IPS-11a (cell line): ENCODE measurements around the gene CPB1.
"Not testable (repeated sequence)": the region's sequence is repeated elsewhere in the genome, so short reads cannot be mapped to it uniquely, and the experiment has no call there.

Experiments
- H3K4me3 ChIP-seq: one replicate; pipeline ENCODE4 v1.5.1; 2013; ENCODE audit warnings: low read depth, low read length, control low read depth

The CPB1 gene

DNA sequence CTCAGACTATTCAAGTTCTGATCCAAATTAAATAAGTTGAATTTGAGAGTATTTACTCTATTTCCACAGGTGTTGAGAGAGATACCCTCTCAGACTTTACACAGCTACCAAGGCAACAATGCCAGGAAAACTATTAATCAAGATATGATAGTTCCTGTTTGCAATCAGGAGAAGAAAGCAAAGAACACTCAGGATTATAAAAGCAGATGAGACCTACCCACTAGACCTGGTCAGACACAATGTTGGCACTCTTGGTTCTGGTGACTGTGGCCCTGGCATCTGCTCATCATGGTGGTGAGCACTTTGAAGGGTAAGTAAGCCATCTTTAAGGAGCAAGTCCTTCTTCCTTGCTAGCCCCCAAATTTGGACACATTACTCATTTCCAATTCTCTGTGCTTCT, at the start of gene CPB1:
CPB1 (plus strand) TSS at position 227 of the 400 bp plus-strand sequence; CDS start at position 240, 13 bp downstream.
- no peak within 1 kb of the TSS for H3K4me3 ChIP-seq

DNA sequence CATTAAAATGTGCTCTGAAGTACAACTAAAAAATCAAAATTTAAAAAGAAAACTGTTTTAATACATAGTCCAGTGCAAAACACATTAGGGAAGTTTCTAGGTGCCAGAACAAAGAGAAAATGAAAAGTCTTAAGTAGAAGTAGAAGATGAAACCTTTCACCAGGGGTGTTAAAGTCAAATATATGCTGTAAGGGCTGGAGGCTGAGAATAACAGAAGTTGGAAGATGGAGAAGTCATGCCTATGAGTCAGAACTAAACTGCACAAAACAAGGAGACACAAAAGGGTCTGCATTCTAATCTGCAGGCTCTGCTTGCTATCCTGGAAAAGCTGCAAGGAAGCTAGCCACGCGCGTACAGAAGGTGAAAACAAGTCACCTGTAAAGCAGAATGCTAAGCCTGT, 48.7 kb upstream of the CPB1 start:
- H3K4me3 ChIP-seq = no peak overlapping the region

DNA sequence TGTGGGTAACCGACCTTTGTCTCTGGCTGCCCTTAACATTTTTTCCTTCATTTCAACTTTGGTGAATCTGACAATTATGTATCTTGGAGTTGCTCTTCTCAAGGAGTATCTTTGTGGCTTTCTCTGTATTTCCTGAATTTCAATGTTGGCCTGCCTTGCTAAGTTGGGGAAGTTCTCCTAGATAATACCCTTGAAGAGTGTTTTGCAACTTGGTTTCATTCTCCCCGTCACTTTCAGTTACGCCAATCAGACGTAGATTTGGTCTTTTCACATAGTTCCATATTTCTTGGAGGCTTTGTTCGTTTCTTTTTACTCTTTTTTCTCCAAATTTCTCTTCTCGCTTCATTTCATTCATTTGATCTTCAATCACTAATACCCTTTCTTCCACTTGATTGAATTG, 42.6 kb upstream of the CPB1 start:
- not testable (repeated sequence) for H3K4me3 ChIP-seq

DNA sequence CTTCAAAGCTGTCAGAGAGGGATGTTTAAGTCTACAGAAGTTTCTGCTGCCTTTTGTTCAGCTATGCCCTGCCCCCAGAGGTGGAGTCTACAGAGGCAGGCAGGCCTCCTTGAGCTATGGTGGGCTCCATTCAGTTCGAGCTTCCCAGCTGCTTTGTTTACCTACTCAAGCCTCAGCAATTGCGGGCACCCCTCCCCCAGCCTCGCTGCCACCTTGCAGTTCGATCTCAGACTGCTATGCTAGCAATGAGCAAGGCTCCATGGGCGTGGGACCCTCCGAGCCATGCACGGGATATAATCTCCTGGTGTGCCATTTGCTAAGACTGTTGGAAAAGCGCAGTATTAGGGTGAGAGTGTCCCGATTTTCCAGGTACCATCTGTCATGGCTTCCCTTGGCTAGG, 41.5 kb upstream of the CPB1 start:
- H3K4me3 ChIP-seq = not testable (repeated sequence)

DNA sequence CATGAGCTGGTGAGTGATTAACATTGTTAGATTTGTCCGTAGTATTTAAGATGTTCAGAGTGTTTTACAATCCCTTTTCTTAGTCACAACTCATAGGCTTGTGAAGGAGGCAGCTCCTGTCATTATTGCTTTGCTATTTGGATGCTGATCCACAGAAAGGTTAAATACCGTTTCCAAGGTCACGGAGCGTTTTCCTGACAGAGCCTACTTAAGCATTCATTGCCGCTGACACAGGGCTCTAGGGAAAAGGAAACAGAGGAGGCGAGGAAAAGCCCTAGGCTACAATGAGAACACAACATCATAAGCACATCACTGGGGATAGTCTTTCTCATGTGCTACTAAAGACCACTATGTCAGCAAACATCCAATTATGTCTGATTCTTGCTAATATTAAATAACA, 38.5 kb upstream of the CPB1 start:
- H3K4me3 ChIP-seq = no peak overlapping the region

DNA sequence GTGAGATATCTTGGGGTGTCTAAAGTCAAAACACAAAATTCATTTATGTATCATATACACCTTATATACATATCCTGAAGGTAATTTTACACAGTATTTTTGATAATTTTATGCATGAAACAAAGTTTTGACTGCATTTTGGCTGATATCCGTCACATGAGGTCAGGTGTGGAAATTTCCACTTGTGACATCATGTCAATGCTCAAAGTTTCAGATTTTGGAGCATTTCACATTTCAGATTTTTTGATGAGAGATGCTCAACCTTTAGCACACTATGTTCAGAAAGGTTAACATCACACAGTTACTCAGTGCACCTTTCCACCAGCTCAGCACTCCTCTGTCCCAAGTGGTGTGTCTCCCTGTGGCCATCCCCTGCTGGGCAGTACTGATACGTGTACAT, 37.7 kb upstream of the CPB1 start:
- H3K4me3 ChIP-seq = no peak overlapping the region

DNA sequence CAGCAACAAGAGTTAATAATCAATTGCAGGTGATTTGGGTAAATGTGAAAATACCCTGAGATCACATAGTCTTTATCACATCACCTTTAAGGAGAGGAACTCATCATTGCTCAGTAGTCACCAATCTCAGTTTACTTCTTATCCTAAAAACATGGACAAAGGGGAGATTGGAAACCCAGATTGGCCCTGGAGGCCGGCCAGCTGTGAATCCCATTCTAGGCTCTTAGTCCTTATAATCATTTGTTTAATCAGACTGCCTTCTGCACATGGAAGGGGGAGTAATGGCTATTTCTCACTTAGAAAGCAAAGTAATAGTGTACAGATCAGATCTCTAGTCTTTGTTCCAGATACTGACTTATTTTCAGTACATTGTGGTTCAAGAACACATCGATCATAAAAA, 37.2 kb upstream of the CPB1 start:
- H3K4me3 ChIP-seq = no peak overlapping the region

DNA sequence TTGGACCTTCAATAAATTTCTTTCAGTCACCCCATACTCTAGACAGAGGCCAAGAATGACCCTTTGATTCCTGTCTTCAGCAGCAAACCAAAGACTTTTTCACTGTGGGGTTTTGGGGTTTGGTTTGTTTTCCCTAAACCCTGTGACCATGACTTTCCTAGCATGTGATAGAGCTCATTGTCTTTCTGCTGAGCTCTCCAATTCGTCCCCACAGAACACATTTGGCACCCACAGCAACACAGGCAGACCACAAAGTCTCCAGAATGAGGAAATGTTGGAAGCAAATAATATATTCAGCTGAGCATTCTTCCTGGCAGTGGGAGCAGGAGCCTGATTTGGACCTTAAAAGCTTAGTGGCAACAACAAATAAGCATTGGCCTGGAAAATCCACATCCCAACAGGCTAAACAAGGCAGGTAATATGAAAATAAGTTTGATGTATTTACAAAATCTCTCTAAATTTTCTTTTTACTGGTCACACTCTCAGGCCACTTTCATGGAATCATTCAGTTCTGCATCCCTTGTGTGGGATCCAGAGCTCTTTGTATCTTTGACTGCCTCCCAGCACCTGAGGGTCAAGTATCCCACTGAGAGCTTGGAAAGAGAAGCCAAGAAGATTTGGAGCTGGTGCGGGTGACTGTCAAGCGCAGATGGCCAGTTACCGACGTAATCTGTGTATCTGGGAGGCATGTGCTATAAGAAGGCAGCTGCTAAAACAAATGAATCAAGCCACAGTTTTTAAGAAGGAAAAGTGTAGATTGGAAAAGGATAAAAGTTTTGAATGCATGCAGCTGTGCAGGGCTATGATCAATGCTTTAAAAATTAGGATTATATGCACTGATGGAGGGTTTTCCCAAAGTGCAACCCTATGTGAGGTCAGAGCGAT, 36.5 kb upstream of the CPB1 start:
- no peak overlapping the region for H3K4me3 ChIP-seq

DNA sequence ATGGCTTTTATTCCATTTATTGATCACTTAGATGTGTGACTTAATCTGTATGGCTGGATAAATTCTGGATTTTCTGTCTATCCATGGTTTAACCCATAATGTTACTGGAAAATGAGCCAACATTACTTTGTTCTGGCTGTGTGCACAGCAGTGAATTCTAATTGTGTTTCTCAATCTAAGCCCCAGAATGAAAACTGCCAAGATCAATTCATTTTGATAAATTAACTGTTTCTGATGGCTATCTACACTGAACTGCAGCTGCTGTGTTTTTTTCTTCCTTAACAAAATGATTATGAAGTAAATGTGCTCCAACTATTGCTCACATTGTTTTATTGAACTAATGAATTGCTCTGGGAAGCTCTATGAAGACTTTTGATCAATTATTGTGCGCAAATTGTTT, 35.7 kb upstream of the CPB1 start:
- H3K4me3 ChIP-seq = no peak overlapping the region

DNA sequence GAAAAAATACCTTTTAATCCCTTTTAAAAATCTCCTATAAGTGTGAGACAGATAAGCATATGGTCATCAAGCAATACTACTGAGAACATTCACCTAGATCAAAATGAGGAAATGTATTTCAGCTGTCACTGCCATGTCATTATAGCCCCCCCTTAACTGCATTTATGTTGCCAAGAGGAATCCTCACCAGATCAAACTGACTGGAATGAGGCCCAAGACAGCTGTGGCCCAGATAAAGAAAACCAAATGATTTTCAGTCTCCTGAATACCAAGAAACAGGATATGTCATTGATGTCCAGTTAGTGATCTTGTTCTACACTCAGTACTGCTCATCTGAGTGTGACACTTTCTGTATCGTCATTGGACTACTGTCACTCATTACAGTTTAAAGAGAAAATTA, 35.1 kb upstream of the CPB1 start:
- H3K4me3 ChIP-seq = no peak overlapping the region

DNA sequence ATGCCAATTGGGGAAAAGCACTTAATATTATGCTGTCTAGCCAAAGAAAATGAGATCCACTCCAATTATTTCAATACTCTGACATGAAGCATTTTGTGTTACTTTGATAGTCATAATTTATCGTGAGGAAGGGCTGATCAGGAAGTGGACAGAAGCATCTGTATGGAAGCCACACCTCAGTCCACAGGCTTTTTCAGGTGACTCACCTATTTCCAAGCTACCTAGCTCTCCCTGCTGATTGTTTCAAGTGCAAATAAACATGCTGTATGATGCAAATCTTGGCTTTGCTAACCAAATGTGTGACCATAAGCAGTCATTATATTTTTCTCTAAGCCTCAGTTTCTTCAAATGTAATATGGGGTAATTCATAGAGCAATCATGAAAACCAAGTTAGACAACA, 30.8 kb upstream of the CPB1 start:
- no peak overlapping the region for H3K4me3 ChIP-seq

DNA sequence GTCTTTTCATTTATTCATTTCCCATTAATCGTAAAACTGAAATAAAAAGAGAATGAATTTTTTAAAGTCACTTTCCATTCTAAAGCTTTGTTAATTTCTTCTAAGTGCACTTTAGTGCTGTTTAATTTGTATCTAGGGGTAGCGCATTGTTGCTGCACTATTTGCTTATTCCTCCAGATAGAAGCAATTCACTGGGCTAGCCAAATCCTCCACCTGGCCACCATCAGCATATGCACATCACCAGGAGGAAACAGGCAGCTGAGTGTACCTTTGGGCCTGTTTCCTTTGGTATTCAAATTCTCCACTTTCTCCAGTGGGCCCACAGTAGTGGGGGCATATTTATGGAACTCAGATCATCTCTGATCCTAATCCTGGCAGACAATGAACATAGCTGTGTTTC, 29.8 kb upstream of the CPB1 start:
- H3K4me3 ChIP-seq = no peak overlapping the region

DNA sequence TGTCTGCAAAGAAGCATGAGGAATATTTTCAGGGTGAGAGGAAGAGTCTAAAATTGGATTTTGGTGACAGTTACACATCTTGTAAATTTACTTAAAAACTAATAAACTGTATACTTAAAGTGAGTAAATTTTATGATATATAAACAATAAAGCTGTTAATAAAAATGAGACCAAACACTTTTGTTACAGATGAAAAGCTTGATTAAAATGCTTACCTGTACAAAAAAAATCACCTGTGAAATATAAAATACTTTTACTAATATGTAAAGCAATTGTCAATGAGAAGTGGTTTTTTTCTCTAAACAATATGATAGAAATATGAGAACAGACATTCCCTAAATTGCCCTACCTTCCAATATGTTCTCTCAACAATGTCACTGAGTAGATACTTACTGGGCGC, 27.2 kb upstream of the CPB1 start:
- H3K4me3 ChIP-seq = no peak overlapping the region

DNA sequence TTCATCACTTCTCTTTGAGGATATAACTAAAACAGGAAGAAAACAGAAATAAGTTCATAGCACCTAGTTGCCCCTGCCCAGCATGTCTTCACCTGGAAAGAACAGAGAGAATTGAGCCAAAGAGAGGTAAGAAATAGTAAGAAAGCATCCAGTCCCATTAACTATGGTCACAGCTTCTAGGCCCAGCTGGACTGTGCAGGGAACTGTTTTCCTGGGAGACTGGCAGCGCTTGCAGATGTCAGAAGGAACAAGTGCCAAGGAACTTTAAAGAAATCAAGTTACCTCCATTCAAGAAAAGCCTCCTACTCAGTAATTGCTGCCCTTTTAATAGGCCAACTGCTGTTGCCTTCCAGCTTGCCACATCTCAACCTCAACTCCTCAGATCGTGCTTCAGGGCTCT, 17.8 kb upstream of the CPB1 start:
- H3K4me3 ChIP-seq = no peak overlapping the region

DNA sequence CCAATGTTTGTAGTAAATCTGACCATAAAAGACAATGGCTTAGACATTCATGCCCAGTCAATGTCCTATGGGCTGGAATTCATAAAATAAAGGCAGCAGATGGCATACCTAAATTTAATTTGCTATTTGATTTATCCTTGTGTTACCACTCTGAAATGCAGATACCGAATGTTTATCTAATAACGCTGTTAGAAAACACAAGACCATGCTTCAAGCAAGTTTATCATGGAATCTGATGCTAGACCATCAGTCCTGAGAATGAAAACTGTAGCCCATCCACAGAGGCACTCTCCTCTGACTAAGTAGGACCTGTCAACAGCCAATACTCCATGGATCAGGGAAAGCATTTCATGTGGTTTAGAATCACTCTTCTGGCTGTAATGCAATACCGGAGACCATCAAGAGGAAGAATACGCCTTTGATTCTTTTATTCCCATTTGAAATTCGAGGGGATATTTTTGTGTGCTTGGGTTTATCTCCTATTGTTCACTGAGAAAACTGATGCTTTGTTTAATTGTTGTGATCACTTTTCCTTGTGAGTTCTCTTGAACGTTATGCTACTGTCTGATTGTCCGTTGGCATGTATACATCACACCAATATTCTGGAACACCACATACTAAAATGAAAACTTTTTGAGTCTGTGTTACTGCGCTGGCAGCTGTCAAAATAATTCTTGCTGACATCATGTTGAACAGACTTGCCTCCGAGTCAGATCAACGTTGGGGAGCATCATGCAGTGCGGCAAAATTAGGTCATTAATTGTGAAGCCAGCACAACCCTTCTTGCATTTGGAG, 12.1 kb upstream of the CPB1 start:
- H3K4me3 ChIP-seq = no peak overlapping the region

DNA sequence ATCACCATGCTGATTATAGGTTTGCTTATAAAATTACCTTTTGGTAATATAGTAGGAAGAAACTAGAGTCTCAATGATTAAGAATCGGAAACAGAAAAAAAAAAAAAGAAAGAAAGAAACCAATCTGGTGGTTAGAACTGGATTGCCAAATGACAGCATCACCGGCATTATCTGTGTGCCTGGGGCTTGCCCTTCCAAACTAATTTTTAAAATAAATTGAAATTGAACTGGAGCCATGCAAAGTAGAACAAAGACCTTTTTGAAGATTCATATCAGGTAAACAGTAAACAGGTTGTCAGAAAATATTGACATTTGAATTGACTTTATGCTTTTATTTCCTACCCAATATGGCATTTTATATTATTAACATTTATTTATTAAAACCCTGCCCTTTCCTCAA, 11.2 kb upstream of the CPB1 start:
- H3K4me3 ChIP-seq = no peak overlapping the region

DNA sequence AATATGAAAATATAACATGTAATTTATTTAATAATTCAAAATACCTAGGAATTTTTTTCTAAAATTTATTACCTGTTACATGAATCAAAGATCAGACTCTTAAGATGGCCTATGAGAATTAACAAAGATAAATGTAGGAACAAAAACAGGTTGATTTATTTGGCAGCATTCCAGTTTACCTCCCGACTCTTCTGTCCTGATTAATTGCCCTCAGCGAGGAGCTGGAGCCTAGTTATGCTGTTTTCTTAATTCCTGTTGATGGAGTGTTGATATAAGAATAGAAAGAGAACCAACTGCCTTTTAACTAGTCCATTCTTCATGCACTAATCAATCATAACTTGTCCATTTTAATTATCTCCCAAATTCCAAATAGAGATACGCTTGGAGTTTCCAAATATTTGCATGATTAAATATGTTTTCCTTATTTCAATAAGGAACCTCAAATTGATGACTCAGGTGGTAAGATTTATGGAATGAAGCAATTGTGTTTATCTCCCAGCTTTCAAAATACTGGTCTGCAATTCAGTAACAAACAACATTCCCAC, 10.6 kb upstream of the CPB1 start:
- H3K4me3 ChIP-seq = no peak overlapping the region

DNA sequence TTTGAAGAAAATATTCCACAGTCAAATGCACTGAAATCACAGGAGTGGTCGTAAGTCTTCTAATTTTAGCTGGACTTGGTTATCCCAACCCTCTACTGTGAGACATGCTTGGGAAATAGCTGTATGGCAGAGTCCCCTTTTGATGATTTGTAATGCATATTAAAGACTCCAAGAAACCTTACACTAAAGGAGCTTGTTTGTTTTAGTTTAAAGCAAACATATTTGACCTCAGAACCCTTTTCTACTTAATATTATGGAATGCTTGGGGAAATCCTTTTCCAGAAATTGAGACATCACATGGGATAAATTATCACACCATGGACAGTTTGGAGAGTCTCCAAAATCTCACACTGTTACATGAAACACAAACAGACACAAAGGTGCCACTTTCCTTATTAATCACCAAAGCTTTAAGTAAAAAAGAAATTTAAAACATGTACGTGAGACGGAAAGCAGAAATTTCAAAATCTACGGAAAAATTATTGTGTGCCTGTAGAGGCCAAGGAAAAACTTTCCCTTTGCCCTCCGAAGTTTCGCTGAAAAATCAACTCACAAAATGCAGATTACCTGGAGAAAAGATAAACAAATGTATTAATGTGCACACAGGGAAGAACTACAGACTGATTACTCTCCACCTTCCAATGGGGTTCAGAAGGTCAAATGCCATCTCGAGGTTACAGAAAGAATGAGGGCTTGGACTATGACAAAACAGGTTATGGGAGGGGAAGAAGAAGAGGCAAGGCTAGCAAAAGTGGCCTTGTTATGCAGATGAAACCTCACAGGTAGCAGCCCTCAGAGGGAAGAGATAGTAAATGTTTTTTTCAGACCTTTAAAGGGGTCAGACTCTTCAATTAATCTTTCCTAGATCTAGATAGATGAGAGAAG, 7.0 kb upstream of the CPB1 start:
- no peak overlapping the region for H3K4me3 ChIP-seq

DNA sequence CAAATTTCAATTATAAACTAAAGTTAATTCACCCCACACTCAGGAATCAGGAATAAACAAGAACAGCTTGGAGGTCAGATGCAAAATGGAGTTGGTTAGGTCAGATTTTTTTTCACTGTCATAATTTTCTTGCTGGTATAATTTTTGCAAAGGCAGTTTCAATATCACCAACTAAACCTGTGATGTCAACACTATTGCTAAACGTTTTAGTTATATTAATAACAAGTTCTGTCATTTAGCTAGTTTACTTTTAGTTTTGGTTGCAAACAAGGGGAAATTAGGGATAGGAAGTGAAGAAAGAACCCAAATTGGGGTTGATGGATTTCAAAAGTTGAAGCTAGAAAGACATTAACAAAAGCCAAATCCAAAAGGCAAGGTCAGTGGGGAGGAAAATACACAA, 4.6 kb upstream of the CPB1 start:
- no peak overlapping the region for H3K4me3 ChIP-seq

DNA sequence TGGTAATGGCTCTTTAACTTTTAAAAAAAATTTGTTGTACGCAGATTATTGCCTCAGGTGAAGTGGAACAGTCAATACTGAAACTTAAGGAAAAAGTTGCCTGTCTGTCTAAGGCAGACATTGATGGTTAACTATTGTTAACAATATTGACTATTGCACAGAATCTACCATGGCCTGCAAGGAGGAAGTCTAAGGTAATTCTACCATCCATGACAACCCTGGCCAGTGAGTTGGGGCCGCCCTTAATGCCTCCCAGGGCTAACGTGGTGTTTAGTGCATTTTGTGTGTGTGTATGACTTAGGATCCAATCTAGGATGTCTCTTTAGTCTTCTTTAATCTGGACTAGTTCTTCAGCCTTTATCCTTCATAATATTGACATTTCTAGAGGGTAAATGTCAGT, 2.1 kb upstream of the CPB1 start:
- H3K4me3 ChIP-seq = no peak overlapping the region

DNA sequence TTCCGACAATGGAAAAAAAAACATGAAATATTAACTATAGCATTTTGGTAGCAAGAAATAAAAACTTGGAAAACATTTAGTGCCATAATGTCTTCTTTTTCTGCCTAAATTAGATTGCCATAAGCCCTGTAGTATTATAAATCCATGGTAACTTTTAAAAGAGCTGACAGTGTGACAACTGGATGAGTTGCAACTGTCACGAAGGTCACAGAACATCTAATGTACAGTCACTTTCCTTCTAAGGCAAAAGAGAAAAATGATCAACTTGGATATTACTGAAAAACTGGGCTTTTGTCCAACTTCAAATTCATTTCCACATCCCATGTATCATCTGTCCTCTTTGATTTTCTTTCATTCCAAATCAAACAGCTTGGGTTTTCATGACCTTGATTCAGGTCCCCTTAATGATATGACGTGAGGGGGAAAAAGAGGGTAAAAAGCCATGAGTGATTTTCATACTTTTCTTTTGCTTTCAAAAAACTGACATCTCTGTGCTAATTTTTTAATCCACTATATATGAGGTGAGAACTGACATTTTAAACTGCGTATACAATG, 602 bp downstream of the CPB1 start:
- H3K4me3 ChIP-seq = no peak overlapping the region
